ENCODE data around the gene ADGRL2.
A peak's percentile ranks its signal among the peaks of the same experiment; 100 is the strongest.
"Not testable (repeated sequence)": the region's sequence is repeated elsewhere in the genome, so short reads cannot be mapped to it uniquely, and the experiment has no call there.

The ADGRL2 gene

DNA sequence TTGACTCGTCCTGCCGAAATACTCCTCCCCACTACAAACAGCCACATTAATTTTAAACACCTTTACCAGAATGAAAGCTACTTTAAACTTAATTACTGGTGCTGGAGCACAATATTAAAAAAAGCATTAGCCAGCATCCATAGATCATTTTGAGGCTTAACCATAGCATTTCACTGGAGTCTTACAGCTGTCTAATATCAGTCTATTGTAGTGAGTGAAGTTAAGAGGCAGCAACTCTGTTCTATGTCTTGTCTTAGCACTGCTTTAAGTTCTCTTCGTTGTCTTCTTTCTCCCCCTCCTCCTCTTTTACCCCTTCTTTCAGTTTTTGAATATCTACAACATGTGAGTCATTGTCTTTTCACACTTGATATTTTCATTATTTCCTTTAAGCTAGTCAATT, 49.3 kb downstream of the ADGRL2 start:
- no peak for DNase-seq

GRCh38 chr1:81850495-81850894, 49.8 kb downstream of the ADGRL2 start:
- DNase-seq = no peak

GRCh38 chr1:81851217-81851616, 50.5 kb downstream of the ADGRL2 start:
- no peak for DNase-seq

GRCh38 chr1:81852961-81853360, 52.2 kb downstream of the ADGRL2 start:
- no peak for DNase-seq

- no peak for DNase-seq
Measured at GRCh38 chr1:81867235-81867634, 66.5 kb downstream of the ADGRL2 start.

- DNase-seq = peak in 1 of 2 experiments; percentile 28
Measured at GRCh38 chr1:81869307-81869706, 68.6 kb downstream of the ADGRL2 start.

DNA sequence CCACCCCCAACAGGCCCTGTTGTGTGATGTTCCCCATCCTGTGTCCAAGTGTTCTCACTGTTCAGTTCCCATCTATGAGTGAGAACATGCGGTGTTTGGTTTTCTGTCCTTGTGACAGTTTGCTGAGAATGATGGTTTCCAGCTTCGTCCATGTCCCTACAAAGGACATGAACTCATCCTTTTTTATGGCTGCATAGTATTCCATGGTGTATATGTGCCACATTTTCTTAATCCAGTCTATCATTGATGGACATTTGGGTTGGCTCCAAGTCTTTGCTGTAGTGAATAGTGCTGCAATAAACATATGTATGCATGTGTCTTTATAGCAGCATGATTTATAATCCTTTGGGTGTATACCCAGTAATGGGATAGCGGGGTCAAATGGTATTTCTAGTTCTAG, 70.4 kb downstream of the ADGRL2 start:
- not testable (repeated sequence) for DNase-seq

DNA sequence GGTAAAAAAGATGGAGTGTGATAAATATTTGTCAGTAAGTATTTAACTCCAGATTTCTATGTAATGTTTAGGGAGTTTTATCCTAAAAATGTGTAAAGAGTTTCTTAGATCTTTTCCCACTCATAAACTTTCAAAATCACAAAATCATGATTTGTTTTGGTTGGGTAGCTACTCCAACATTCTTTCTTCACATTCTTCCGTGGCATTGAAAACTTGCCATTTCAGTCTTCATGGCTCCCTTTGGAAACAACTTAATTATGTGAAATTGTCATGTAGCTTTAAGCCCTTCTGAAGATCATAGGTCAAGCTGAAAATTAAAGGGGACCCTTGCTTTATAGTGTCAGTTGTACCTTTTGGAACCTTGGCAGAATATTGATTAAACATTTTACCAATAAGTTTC, 73.2 kb downstream of the ADGRL2 start:
- DNase-seq = no peak

DNA sequence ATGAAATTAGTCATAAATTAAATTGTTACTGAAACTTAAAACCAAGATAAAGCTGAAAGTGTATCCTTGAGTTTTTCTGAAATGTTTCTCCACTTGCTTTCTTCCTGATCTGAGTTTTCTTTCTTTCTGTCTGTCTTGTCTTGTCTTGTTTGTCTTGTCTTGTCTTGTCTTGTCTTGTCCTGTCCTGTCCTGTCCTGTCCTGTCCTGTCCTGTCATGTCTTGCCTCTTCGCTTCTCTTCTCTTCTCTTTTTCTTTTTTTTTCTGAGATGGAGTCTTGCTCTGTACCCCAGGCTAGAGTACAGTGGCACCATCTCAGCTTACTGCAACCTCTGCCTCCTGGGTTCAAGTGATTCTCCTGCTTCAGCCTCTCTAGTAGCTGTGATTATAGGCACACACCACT, 73.7 kb downstream of the ADGRL2 start:
- DNase-seq = no peak

GRCh38 chr1:81874940-81875339, 74.2 kb downstream of the ADGRL2 start:
- DNase-seq = no peak

DNA sequence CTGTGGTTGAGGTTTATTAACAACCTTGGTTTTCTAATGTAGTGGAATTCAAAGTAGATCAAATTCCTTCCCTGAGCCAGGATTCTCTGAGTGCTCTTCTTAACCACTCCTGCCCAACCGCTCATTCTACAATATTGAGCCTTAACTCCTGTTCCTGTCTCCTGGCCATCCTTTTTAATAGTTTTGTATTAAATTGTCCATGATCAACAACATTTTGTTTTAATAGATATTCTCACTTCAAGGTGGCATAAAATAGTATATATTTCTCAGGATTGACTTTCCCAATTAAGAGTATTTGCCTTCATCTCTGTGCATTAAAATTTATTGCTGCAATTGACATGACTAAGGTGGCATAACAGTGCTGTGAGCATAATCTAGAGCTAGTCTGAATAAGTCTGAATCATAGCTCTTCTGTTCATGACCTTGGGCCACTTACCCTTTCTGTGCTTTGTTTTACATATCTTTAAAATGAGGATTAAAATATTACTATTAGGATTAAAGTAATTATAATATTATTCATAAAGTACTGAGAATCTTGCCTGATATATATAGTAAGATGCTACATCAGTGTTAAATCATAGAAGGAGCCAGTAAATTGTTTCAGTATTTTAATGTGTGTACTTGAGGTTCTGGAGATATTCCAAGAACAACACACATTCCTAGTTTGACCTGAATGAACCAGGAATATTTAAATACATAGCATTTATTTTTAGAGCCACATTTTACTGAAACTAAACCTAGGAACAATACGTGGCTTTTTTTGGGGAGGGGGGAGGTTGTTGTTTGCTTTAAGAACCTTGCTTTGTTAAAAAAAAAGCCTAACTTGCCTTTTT, 76.4 kb downstream of the ADGRL2 start:
- no peak for DNase-seq

DNA sequence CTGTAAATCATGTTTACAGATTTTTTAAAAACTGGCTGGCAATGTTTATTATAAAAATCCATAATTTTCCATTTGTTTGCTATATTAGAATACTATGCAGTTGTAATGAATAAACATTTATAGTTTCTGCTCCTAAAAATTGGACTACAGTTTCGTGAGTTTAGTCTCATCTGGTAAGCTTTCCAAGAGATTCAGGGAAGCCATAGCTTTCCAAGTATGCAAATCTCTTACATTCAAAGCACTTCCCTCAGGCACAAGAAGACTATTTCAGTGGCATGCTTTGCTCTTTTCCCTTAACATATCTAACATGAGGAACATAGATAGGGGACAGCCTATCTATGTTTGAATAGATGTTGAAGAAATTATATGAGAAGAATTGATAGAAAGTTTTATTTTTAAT, 77.2 kb downstream of the ADGRL2 start:
- no peak for DNase-seq

GRCh38 chr1:81878538-81878937, 77.8 kb downstream of the ADGRL2 start:
- DNase-seq = no peak

DNA sequence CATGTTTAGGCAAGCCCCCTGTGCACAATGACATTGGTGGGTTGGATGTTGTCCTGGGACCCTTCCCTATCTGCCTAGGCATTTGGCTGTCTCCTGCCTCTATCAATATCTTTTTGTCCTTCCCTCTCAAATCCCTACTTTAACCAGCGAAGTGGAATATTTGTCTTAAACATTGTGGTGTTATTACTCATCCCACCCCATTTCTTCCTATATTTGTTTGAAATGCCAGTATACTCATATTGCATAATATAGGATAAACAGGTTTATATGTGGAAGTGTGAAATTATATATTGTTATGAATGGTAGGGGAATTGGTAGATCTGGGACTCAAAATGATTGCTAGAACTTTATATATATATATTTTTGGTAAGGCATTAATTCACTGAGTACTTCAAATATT, 80.0 kb downstream of the ADGRL2 start:
- no peak for DNase-seq

DNA sequence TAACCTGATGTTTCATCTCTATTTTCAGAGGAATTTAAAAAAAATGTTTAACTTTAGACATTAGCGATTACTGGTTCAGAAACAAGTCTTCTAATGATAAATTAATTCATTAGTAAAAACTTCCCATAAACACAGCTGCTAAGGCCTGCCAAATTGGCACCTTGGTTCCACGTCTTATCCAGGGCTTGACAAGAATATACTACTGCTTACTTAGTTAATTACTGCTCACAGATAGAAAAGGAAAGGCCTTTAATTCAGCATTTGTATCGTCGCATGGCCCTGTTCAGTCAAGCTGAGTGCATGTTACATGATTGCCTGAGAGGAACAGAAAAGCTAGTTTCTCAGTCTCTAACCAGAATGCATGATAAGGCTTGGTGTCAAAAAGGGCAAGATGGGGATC, 84.6 kb downstream of the ADGRL2 start:
- no peak for DNase-seq

GRCh38 chr1:81886292-81886691, 85.6 kb downstream of the ADGRL2 start:
- DNase-seq = not testable (repeated sequence)

DNA sequence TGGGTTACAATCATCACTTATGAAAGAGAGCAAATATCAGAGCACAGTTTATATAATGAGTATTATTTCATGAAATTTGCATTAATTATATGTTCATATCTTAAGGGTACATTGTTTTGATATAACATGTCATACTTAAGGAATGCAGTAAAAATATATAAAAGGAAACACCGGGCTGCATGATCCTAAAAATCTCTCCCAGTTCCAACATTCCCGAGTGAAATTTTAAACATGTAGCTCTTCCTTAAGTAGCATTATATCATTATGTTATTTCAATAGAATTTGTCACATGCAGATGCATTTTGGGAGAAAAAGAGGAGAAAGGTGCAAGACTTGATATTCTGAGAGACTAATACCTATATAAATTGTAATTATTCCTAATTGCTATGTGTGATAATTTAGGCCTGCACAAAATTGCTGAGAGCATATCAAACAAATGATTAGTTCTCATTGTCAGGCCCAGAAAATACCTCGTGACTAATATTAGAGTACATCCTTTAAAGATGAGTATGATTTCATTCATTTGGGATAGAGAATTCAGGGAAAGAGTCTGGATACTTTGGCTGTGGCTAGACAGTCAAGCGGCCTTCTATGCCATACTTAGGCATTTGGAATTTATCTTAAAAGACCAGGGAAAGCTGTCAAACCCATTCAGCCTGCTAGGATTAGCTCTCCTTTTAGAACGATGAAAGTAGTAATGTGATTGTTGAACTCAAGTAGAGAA, 86.8 kb downstream of the ADGRL2 start:
- no peak for DNase-seq

- DNase-seq = no peak
Measured at GRCh38 chr1:81889166-81889565, 88.4 kb downstream of the ADGRL2 start.

GRCh38 chr1:81894867-81895266, 94.1 kb downstream of the ADGRL2 start:
- DNase-seq = no peak

DNA sequence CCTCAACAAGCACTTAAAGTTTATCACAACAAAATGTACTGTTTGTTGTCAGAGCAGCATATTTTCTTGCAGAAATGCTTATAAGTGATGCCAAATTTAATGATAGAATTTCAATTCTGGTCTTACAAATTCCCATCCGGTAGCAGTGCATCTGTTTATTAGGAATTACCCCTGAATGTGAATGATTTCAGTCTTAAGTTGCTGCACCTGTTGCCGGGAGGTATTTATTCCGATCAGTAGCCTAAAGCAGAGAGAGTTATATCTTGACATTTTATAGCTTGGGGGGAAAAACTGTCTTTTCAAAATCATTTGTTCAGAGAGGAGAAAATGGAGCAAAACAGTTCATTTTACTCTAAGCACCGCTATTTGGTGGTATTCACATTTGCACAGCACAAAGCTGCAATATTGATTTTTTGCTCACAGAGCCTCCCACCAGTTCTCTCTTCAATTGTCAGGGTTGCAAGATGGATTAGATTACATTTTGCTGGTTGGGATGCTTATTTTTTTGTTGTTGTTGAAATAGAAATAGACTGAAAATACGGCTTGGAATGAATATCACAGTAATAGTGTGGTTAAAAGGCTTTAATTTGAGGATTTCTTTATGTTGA, 98.6 kb downstream of the ADGRL2 start:
- no peak for DNase-seq

GRCh38 chr1:81907575-81907974, 106.8 kb downstream of the ADGRL2 start:
- no peak for DNase-seq

DNA sequence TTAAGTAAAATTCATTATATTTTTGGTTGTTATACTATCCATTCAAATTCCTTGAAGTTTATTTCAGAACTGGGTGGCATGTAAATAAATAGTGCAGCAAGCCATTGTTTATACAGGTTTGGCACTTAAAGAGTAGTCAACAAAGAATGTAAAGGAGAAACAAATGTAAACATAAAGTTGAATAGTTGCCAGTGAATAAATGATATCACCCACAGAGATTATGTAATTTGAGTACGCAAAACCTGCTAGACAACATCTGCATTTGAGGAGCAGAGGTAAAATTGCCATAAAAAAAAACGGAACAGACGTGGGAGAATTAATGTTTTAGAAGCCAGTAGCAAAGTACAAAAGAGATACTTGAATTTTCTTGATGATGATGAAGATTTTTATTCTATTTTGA, 111.6 kb downstream of the ADGRL2 start:
- peak in 1 of 2 experiments; percentile 31 for DNase-seq

DNA sequence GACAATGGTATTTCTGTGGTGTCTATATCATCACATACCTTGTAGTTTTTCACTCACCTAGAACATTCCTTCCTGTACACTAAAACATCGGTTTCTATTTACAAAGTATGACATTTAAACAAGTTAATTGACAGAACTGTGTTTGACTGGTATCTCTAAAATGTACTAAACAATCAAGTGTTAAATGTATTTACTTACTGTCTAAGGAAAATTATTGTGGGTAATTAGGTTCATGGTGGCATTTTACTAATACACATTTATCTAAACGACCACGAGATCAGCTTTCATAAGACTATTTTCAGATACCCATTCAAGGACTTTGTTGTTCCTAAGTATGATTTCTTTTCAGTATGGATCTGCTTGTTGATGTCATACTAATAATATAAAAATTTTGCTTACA, 115.2 kb downstream of the ADGRL2 start:
- no peak for DNase-seq

GRCh38 chr1:81920245-81920740, 119.6 kb downstream of the ADGRL2 start:
- no peak for DNase-seq

All from NCI-H524 (cell line).